GM12878 (cell line): ENCODE results near the gene UBE2QL1. TPM values are rescaled to one million over a fixed set of nuclear protein-coding genes. Genes with fewer than 3 reads are reported as not detected.

Source experiments
- ATF7 ChIP-seq: fragments of 450-650 bp; IDR thresholded peaks from 2 replicates; pipeline ENCODE4 v1.6.1; 2016; ENCODE audit warnings: low read depth, mild to moderate bottlenecking
- BCLAF1 ChIP-seq: fragments of 450-650 bp; IDR thresholded peaks from 2 replicates; pipeline ENCODE4 v1.6.1; 2017; ENCODE audit warnings: antibody characterized with exemption, mild to moderate bottlenecking, moderate library complexity
- CEBPZ ChIP-seq: fragments of 150-350 bp; IDR thresholded peaks from 2 replicates; pipeline ENCODE4 v1.6.1; 2016; ENCODE audit warnings: low read depth, low read length
- EP300 ChIP-seq, 2 experiments: fragments of 150-350 bp in 1 of 2; IDR thresholded peaks; 2 replicates each; pipeline ENCODE4 v1.6.1; 2011 to 2012; ENCODE audit warnings: low read depth in 2 of 2, low read length in 2 of 2, borderline replicate concordance in 1 of 2, improper control_type of control experiment in 1 of 2, inconsistent platforms in 1 of 2; ENCODE audit not compliant: control insufficient read depth in 1 of 2
- GABPA ChIP-seq: IDR thresholded peaks from 2 replicates; pipeline ENCODE4 v1.6.1; 2014; ENCODE audit warnings: antibody characterized with exemption, low read depth, mild to moderate bottlenecking, inconsistent platforms
- IKZF2 ChIP-seq, 2 experiments: fragments of 450-650 bp; IDR thresholded peaks; 2 replicates each; pipeline ENCODE4 v1.6.1; 2017; ENCODE audit warnings: mild to moderate bottlenecking in 2 of 2, moderate library complexity in 2 of 2
- NFIC ChIP-seq: IDR thresholded peaks from 2 replicates; pipeline ENCODE4 v1.6.1; 2012; ENCODE audit warnings: low read depth, mild to moderate bottlenecking, inconsistent platforms, low read length, moderate library complexity
- POU2F2 ChIP-seq: IDR thresholded peaks from 3 replicates; pipeline ENCODE4 v1.6.1; 2011; ENCODE audit warnings: low read depth, mild to moderate bottlenecking, low read length, borderline replicate concordance
- RAD51 ChIP-seq: fragments of 450-650 bp; IDR thresholded peaks from 2 replicates; pipeline ENCODE4 v1.6.1; 2016; ENCODE audit warnings: moderate library complexity, mild to moderate bottlenecking, inconsistent platforms
- REST ChIP-seq: IDR thresholded peaks from 2 replicates; pipeline ENCODE4 v1.6.1; 2012; ENCODE audit warnings: mild to moderate bottlenecking, low read depth, low read length
- RFX5 ChIP-seq: IDR thresholded peaks from 2 replicates; pipeline ENCODE4 v1.6.1; 2011; ENCODE audit warnings: low read depth, low read length, improper control_type of control experiment
- TAF1 ChIP-seq: IDR thresholded peaks from 2 replicates; pipeline ENCODE4 v1.6.1; 2011; ENCODE audit warnings: mild to moderate bottlenecking, low read depth, low read length, borderline replicate concordance
- TBL1XR1 ChIP-seq: IDR thresholded peaks from 2 replicates; pipeline ENCODE4 v1.6.1; 2012; ENCODE audit warnings: low read depth, low read length, improper control_type of control experiment
- USF1 ChIP-seq: IDR thresholded peaks from 2 replicates; pipeline ENCODE4 v1.6.1; 2011; ENCODE audit warnings: borderline replicate concordance, low read depth, mild to moderate bottlenecking, moderate library complexity, mixed read lengths, low read length; ENCODE audit not compliant: insufficient read depth; ENCODE audit errors: extremely low read length
- USF2 ChIP-seq: IDR thresholded peaks from 2 replicates; pipeline ENCODE4 v1.6.1; 2011; ENCODE audit warnings: low read depth, low read length, improper control_type of control experiment, borderline replicate concordance
- ZBTB33 ChIP-seq: fragments of 450-650 bp; IDR thresholded peaks from 2 replicates; pipeline ENCODE4 v1.6.1; 2017; ENCODE audit warnings: mild to moderate bottlenecking
- polyA plus RNA-seq, 11 experiments: library from polyadenylated mRNA; depleted of rRNA in 4 of 11; unstranded in 6 of 11; stranded (reverse) in 5 of 11; fragments of >200 nt; fragmentation: Nextera tagmentation in 4 of 11; fragmentation: Illumina TruSeq in 1 of 11; extraction: Ambion mirVana in 4 of 11; extraction: Trizol in 1 of 11; gene quantifications; 1 replicate in 1 of 11; 2 replicates in 10 of 11; pipeline versions ENCODE4 v1.2.1 to v1.2.3, GENCODE V29; 2011 to 2016; ENCODE audit warnings: inconsistent platforms in 2 of 11, missing spikeins in 2 of 11, low read depth in 1 of 11
- total RNA-seq, 4 experiments: library from RNA; depleted of rRNA in 3 of 4; stranded (reverse); fragments of >200 nt in 3 of 4; fragmentation: Illumina TruSeq in 1 of 4; extraction: Trizol in 1 of 4; gene quantifications; 2 replicates each; pipeline versions ENCODE4 v1.2.1 to v1.2.3, GENCODE V29; 2013 to 2021

UBE2QL1 gene
- total and polyA plus RNA-seq, 10 of the 15 experiments (the other 5 are each of a cell fraction or from before 2014, with no cell fraction given) = 0.03 to 0.62 (median 0.04) TPM; not detected in 6

GRCh38 chr5:6488021-6488420 is 39.4 kb downstream of the UBE2QL1 start (continued):
- TF ChIP-seq USF2 = no peak
- peak; percentile 41 to 64; a peak in 3 of 4 replicates for TF ChIP-seq IKZF2 (IDR thresholded peaks at IDR 0.05)
- TF ChIP-seq USF1 = no peak
- TF ChIP-seq ATF7 = no peak
- no peak for TF ChIP-seq NFIC
- no peak for TF ChIP-seq BCLAF1
- TF ChIP-seq EP300 (IDR thresholded peaks at IDR 0.05; ENCODE audit: borderline replicate concordance in 1 of 2, control insufficient read depth in 1 of 2, low read depth in 2 of 2, low read length in 2 of 2) = peak in 1 of 2 experiments; percentile 34; a peak in 2 of 4 replicates
- no peak for TF ChIP-seq TAF1
- TF ChIP-seq ZBTB33 = no peak
- no peak for TF ChIP-seq REST
- no peak for TF ChIP-seq GABPA
- no peak for TF ChIP-seq RAD51
- no peak for TF ChIP-seq RFX5
- TF ChIP-seq TBL1XR1 = no peak
- no peak for TF ChIP-seq CEBPZ
- TF ChIP-seq POU2F2 = no peak
